GM12873 (cell line): ENCODE results near the gene DTWD2.

ENCODE experiments used
- TF ChIP-seq, protein P1 (sequence below): IDR thresholded peaks from 2 replicates; pipeline ENCODE4 v1.5.1; 2012; ENCODE audit warnings: low read depth, mild to moderate bottlenecking, moderate library complexity, low read length, control low read depth; ENCODE audit not compliant: insufficient read depth; ENCODE audit errors: missing control alignments

The DTWD2 gene

DNA sequence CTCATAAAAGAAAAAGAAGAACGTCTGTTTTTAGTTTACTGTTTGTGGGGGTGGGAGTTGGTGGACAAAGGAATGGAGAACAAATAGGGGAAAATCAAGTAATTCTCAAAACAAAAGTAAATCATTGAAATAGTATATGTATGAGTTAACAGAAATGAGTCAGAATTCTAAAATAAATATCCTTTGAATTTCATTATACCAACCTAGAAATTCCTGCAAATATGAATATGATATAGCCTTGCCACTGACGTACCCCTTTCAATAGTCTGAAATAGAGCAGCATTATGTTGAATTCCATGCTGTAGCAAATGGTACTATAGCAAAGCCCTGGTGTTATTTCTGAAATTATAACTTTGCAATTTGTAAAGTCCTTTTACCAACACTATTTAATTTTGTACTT lies 29.6 kb upstream of the DTWD2 start:
- TF ChIP-seq, protein P1, sequence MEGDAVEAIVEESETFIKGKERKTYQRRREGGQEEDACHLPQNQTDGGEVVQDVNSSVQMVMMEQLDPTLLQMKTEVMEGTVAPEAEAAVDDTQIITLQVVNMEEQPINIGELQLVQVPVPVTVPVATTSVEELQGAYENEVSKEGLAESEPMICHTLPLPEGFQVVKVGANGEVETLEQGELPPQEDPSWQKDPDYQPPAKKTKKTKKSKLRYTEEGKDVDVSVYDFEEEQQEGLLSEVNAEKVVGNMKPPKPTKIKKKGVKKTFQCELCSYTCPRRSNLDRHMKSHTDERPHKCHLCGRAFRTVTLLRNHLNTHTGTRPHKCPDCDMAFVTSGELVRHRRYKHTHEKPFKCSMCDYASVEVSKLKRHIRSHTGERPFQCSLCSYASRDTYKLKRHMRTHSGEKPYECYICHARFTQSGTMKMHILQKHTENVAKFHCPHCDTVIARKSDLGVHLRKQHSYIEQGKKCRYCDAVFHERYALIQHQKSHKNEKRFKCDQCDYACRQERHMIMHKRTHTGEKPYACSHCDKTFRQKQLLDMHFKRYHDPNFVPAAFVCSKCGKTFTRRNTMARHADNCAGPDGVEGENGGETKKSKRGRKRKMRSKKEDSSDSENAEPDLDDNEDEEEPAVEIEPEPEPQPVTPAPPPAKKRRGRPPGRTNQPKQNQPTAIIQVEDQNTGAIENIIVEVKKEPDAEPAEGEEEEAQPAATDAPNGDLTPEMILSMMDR: no peak

DNA sequence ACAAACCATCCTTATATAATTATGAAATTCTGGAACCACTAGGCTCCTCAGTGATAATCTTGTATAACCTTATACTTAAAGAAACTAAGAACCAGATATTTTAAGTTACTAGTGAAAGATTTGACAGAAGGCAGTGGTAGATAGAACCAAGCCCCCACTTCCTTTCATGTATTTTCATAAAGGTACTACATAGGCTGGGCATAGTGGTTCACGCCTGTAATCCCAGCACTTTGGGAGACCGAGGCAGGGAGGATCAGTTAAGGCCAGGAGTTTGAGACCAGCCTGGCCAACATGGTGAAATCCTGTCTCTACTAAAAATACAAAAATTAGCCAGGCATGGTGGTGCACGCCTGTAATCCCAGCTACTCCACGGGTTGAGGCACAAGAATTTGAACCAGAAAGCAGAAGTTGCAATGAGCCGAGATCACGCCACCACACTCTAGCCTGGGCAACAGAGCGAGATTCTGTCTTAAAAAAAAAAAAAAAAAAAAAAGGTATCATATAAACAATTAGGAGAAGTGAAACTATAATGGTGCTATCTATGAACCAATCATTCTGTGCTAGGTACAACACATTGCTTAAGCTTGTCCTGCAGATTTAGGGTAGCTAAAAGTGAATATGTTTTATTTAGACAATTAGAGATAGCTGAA lies 27.9 kb upstream of the DTWD2 start:
- TF ChIP-seq, protein P1: no peak

DNA sequence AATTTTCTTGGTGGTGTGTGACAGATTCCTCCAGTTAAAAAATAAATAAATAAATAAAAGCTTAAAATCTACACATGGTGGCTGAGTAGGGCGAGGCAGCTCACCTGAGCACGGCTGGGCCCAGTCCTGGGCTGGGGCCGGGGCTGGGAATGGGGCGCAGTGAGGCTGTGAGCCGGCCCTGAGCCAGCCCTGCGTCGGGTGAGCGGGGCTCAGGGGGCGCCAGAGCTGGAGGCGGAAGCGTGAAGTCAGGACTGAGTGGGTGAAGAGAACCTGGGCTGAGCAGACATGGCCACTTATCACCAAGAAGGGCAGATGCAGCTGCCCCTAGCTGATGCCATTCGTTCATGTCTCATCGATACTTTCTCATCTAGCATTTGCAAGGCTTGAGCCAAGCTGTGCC lies 22.8 kb upstream of the DTWD2 start:
- TF ChIP-seq, protein P1: no peak

DNA sequence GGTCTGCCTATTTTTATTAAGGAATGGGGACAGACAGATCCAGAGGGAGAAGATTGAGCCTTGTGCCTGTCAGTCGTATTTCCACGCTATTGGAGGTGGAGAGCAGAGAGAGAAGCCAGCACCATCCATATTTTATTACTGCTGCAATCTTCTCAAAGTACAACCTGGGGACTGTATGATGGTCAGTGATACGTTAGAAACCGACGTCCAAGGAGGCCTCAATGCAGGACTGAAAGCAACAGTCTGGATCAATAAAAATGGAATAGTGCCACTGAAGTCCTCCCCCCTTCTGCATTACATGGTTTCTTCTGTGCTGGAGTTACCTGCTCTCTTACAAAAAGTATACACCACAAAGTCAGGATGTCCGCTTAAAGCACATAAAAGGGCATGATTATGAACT lies 21.9 kb upstream of the DTWD2 start:
- TF ChIP-seq, protein P1: no peak

DNA sequence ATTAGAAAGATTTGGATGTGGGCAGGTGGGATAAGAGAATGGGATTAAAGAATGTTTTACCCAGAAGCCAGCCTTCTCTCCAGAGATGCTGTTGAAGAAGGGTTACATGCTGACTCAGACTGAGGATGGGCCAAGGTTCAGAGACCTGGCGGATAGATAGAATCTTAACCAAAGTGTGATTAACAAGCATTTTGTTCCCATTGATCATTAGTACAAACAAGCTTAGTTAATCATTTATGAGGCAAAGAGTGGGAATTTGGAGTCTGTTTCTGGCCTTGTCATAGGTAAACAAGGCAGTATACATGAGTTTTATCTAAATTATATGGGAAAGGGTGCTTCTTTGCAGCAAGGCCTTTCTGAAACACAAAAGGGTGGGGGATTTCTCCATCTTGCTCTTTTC lies 20.8 kb upstream of the DTWD2 start:
- TF ChIP-seq, protein P1: no peak

DNA sequence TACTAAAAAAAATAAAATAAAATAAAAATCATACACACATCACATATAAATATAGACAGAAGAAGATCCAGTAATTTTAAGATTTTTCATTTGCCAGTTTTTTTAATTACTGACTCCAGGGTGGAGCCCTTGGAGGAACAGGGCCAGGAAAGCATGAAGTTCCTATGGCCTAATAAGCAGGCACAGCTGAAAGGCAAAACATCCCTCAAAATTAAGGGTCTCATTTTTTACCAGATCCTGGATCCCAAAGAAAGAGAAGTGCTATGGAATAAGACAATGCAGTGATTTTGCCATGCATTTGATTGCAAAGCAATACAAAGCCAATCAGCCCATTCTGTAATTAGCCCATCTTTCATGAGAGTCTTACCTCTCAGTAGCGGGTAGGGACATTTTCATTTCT lies 11.3 kb upstream of the DTWD2 start:
- TF ChIP-seq, protein P1: no peak

DNA sequence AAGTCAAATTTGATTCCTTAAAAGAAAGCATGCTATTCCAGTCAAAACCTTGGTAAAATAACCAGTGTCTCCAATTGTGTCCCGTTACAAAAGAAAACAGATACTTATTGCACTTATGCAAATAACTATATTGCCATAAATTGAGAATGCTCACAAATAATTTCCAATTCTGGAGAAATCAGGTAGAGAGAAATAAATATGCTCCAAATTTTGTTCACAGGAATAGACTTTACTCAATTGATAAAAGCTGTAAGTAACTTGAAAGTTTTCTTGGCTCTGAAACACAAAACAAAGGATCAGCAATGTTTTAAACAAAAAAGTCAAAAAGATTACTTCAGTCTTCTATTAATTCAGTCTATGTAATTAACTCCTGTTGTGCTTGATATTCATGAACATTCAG lies 7.8 kb upstream of the DTWD2 start:
- TF ChIP-seq, protein P1: no peak
